ENCODE results near the gene RAP1GDS1.
"Not testable (repeated sequence)": the region's sequence is repeated elsewhere in the genome, so short reads cannot be mapped to it uniquely, and the experiment has no call there.

Gene RAP1GDS1

GRCh38 chr4:98411731-98412130 is 150.5 kb downstream of the RAP1GDS1 start:
- TF ChIP-seq ZFX (IDR thresholded peaks at IDR 0.05; ENCODE audit: borderline replicate concordance), result no peak
- TF ChIP-seq CTCF (IDR thresholded peaks at IDR 0.05), result no peak
- H3K27ac ChIP-seq, result no peak overlapping the region

GRCh38 chr4:98416844-98417243 is 155.7 kb downstream of the RAP1GDS1 start:
- TF ChIP-seq CTCF (IDR thresholded peaks at IDR 0.05) (no peak), ZFX (IDR thresholded peaks at IDR 0.05; ENCODE audit: borderline replicate concordance) (no peak)
- H3K27ac ChIP-seq, result no peak overlapping the region

GRCh38 chr4:98420151-98420550 is 159.0 kb downstream of the RAP1GDS1 start:
- not testable (repeated sequence) for H3K27ac ChIP-seq

DNA sequence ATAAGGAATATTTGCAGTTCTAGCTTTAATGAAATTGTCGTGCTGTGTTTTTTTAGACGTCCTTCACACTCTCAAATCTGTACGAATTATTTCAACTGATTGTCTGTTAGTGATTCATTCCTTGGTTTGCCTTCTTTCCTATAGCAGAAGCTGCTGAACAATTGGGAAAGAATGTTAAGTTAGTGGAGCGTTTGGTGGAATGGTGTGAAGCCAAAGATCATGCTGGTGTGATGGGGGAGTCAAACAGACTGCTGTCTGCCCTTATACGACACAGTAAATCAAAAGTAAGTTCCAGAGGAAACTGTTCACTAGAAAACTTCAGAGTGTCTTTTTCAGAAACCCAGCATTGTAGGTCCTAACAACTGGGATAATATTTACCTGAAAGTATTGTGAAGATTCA is 159.9 kb downstream of the RAP1GDS1 start:
- TF ChIP-seq ZFX (IDR thresholded peaks at IDR 0.05; ENCODE audit: borderline replicate concordance), result no peak
- no peak for TF ChIP-seq CTCF (IDR thresholded peaks at IDR 0.05)
- no peak overlapping the region for H3K27ac ChIP-seq

GRCh38 chr4:98423009-98423408 is 161.8 kb downstream of the RAP1GDS1 start:
- no peak overlapping the region for H3K27ac ChIP-seq
- TF ChIP-seq CTCF (IDR thresholded peaks at IDR 0.05), result no peak
- TF ChIP-seq ZFX (IDR thresholded peaks at IDR 0.05; ENCODE audit: borderline replicate concordance), result no peak

- H3K27ac ChIP-seq, result no peak overlapping the region
- TF ChIP-seq CTCF (IDR thresholded peaks at IDR 0.05) (no peak), ZFX (IDR thresholded peaks at IDR 0.05; ENCODE audit: borderline replicate concordance) (no peak)
Observed at GRCh38 chr4:98430708-98431403, 169.7 kb downstream of the RAP1GDS1 start.

GRCh38 chr4:98433691-98434090 is 172.5 kb downstream of the RAP1GDS1 start:
- H3K27ac ChIP-seq, result no peak overlapping the region
- TF ChIP-seq ZFX (IDR thresholded peaks at IDR 0.05; ENCODE audit: borderline replicate concordance) (no peak), CTCF (IDR thresholded peaks at IDR 0.05) (no peak)

GRCh38 chr4:98434816-98435215 is 173.6 kb downstream of the RAP1GDS1 start:
- TF ChIP-seq CTCF (IDR thresholded peaks at IDR 0.05), result no peak
- no peak for TF ChIP-seq ZFX (IDR thresholded peaks at IDR 0.05; ENCODE audit: borderline replicate concordance)
- no peak overlapping the region for H3K27ac ChIP-seq
